ENCODE data around the gene LRRFIP2. TPM values are rescaled to one million over a fixed set of nuclear protein-coding genes. Genes with fewer than 3 reads are reported as not detected.

Gene LRRFIP2
- total RNA-seq, 1 donor from 2014 or later, result 42.8 TPM

- H3K27ac ChIP-seq, result no peak overlapping the region
- H3K9me3 ChIP-seq, result no peaks in the 10 kb centered on the region
- H3K4me3 ChIP-seq, result no peak overlapping the region
- H3K27me3 ChIP-seq, result no peaks in the 10 kb centered on the region
- intact Hi-C loops (cut with DNase I), result no loop called here
- H3K36me3 ChIP-seq, result peaks cover 0 to 24% of the 10 kb centered on the region in 2 donors
- TF ChIP-seq CTCF (IDR thresholded peaks at IDR 0.05), result no peak
- peaks cover 0 to 4% of the 10 kb centered on the region in 2 donors for H3K4me1 ChIP-seq
- DNase-seq (ENCODE audit: low spot score in 2 of 2), result no peak
Observed at GRCh38 chr3:37155782-37156181, 18.6 kb downstream of the LRRFIP2 start.

- Histone ChIP-seq H3K4me1 (peaks cover 0 to 4% of the 10 kb centered on the region in 2 donors), H3K4me3 (no peak overlapping the region)
- no peak for DNase-seq (ENCODE audit: low spot score in 2 of 2)
Observed at GRCh38 chr3:37154668-37155314, 19.6 kb downstream of the LRRFIP2 start.

GRCh38 chr3:37150621-37151020 lies 23.8 kb downstream of the LRRFIP2 start:
- Histone ChIP-seq H3K4me1 (peaks cover 0 to 7% of the 10 kb centered on the region in 2 donors), H3K9me3 (no peaks in the 10 kb centered on the region), H3K27me3 (no peaks in the 10 kb centered on the region), H3K4me3 (no peak overlapping the region), H3K27ac (no peak overlapping the region), H3K36me3 (peaks cover 0 to 30% of the 10 kb centered on the region in 2 donors)
- no peak for DNase-seq (ENCODE audit: low spot score in 2 of 2)
- intact Hi-C loops (cut with DNase I), result no loop called here
- no peak for TF ChIP-seq CTCF (IDR thresholded peaks at IDR 0.05)

More at GRCh38 chr3:37154668-37155314, 19.6 kb downstream of the LRRFIP2 start:
- Histone ChIP-seq H3K36me3 (peaks cover 0 to 24% of the 10 kb centered on the region in 2 donors), H3K27me3 (no peaks in the 10 kb centered on the region), H3K27ac (no peak overlapping the region), H3K9me3 (no peaks in the 10 kb centered on the region)
- no peak for TF ChIP-seq CTCF (IDR thresholded peaks at IDR 0.05)
- intact Hi-C loops (cut with DNase I), result no loop called here

DNA sequence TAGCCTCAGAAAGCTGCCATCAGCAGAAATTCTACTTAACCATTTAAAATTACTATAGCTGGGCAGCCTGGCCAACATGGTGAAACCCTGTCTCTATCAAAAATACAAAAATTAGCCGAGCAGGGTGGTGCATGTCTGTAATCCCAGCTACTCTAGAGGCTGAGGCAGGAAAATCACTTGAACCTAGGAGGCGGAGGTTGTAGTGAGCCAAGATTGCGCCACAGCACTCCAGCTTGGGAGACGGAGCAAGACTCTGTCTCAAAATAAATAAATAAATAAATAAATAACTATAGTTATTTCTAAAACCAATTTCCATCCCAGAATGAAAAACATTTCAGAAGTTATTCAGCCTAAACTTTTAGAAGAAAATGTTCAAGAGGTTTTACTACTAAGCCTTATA lies 25.1 kb downstream of the LRRFIP2 start:
- DNase-seq (ENCODE audit: low spot score in 2 of 2), result no peak
- Histone ChIP-seq H3K9me3 (no peaks in the 10 kb centered on the region), H3K27ac (no peak overlapping the region), H3K4me1 (peaks cover 0 to 12% of the 10 kb centered on the region in 2 donors), H3K4me3 (no peak overlapping the region), H3K36me3 (peaks cover 0 to 29% of the 10 kb centered on the region in 2 donors), H3K27me3 (no peaks in the 10 kb centered on the region)
- intact Hi-C loops (cut with DNase I), result no loop called here
- no peak for TF ChIP-seq CTCF (IDR thresholded peaks at IDR 0.05)

- no peak overlapping the region for H3K27ac ChIP-seq
- intact Hi-C loops (cut with DNase I), result no loop called here
- H3K4me1 ChIP-seq, result peaks cover 0 to 12% of the 10 kb centered on the region in 2 donors
- DNase-seq (ENCODE audit: low spot score in 2 of 2), result no peak
- TF ChIP-seq CTCF (IDR thresholded peaks at IDR 0.05), result no peak
- peaks cover 0 to 26% of the 10 kb centered on the region in 2 donors for H3K36me3 ChIP-seq
- no peaks in the 10 kb centered on the region for H3K27me3 ChIP-seq
- H3K9me3 ChIP-seq, result no peaks in the 10 kb centered on the region
- no peak overlapping the region for H3K4me3 ChIP-seq
Observed at GRCh38 chr3:37148208-37148607, 26.2 kb downstream of the LRRFIP2 start.

Measured in ascending aorta (tissue), 2 donors.